OCI-LY7 (cell line): ENCODE measurements around the gene OR11A1.

Experiments
- EZH2phosphoT487 ChIP-seq: fragments of 200-600 bp; sonication (generic); IDR thresholded peaks from 2 replicates; pipeline ENCODE4 v1.6.1; 2018; ENCODE audit warnings: low read depth, borderline replicate concordance, mild to moderate bottlenecking, mixed run types, antibody characterized with exemption, low read length, moderate library complexity, mixed read lengths
- TF ChIP-seq, protein P1 (sequence below): fragments of 200-600 bp; sonication (generic); conservative IDR thresholded peaks from 2 replicates; pipeline ENCODE4 v1.5.1; 2014; ENCODE audit warnings: mild to moderate bottlenecking, antibody characterized with exemption, low read length, moderate library complexity, mixed read lengths

GRCh38 chr6:29506446-29507067 lies 49.7 kb upstream of the OR11A1 start:
- TF ChIP-seq, protein P1, sequence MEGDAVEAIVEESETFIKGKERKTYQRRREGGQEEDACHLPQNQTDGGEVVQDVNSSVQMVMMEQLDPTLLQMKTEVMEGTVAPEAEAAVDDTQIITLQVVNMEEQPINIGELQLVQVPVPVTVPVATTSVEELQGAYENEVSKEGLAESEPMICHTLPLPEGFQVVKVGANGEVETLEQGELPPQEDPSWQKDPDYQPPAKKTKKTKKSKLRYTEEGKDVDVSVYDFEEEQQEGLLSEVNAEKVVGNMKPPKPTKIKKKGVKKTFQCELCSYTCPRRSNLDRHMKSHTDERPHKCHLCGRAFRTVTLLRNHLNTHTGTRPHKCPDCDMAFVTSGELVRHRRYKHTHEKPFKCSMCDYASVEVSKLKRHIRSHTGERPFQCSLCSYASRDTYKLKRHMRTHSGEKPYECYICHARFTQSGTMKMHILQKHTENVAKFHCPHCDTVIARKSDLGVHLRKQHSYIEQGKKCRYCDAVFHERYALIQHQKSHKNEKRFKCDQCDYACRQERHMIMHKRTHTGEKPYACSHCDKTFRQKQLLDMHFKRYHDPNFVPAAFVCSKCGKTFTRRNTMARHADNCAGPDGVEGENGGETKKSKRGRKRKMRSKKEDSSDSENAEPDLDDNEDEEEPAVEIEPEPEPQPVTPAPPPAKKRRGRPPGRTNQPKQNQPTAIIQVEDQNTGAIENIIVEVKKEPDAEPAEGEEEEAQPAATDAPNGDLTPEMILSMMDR = no peak
- TF ChIP-seq EZH2phosphoT487 = no peak
